H9 (cell line): ENCODE data around the gene ACTN2. TPM values are rescaled to one million over a fixed set of nuclear protein-coding genes. Genes with fewer than 3 reads are reported as not detected.

Experiments used
- DNase-seq: peaks from one replicate; pipeline ENCODE4 v3.0.0-alpha.2; 2017
- H2AFZ ChIP-seq: one replicate; pipeline ENCODE4 v1.6.1; 2013; ENCODE audit warnings: mild to moderate bottlenecking, low read length, control low read depth, moderate library complexity
- H2AK5ac ChIP-seq: 2 replicates; pipeline ENCODE4 v1.6.1; 2013; ENCODE audit warnings: low read length, control low read depth, mixed read lengths; ENCODE audit not compliant: insufficient read length
- H2BK120ac ChIP-seq: one replicate; pipeline ENCODE4 v1.6.1; 2013; ENCODE audit warnings: low read depth, mild to moderate bottlenecking, low read length, control low read depth, inconsistent platforms; ENCODE audit not compliant: poor library complexity, severe bottlenecking
- H2BK12ac ChIP-seq: 2 replicates; pipeline ENCODE4 v1.6.1; 2013; ENCODE audit warnings: low read length, control low read depth, mixed read lengths, low read depth; ENCODE audit not compliant: insufficient read length
- H2BK15ac ChIP-seq: 2 replicates; pipeline ENCODE4 v1.6.1; 2013; ENCODE audit warnings: low read depth, low read length, control low read depth
- H2BK20ac ChIP-seq: one replicate; pipeline ENCODE4 v1.6.1; 2013; ENCODE audit warnings: low read depth, mild to moderate bottlenecking, low read length, control low read depth, inconsistent platforms; ENCODE audit not compliant: poor library complexity, severe bottlenecking
- H2BK5ac ChIP-seq: 2 replicates; pipeline ENCODE4 v1.6.1; 2013; ENCODE audit warnings: low read length, control low read depth, mixed read lengths; ENCODE audit not compliant: insufficient read length
- H3K14ac ChIP-seq: 2 replicates; pipeline ENCODE4 v1.6.1; 2013; ENCODE audit warnings: low read length, control low read depth; ENCODE audit not compliant: insufficient read depth
- H3K18ac ChIP-seq: 2 replicates; pipeline ENCODE4 v1.6.1; 2013; ENCODE audit warnings: low read depth, mild to moderate bottlenecking, mixed read lengths, low read length, control low read depth; ENCODE audit not compliant: insufficient read length
- H3K23ac ChIP-seq: 2 replicates; pipeline ENCODE4 v1.6.1; 2013; ENCODE audit warnings: low read length, control low read depth, mixed read lengths, low read depth; ENCODE audit not compliant: insufficient read length
- H3K23me2 ChIP-seq: 2 replicates; pipeline ENCODE4 v1.6.1; 2013; ENCODE audit warnings: low read depth, mild to moderate bottlenecking, mixed read lengths, low read length, control low read depth; ENCODE audit not compliant: insufficient read length, poor library complexity, severe bottlenecking
- H3K27ac ChIP-seq: 2 replicates; pipeline ENCODE4 v1.5.1; 2013; ENCODE audit warnings: low read length, control low read depth, mixed read lengths, low read depth; ENCODE audit not compliant: insufficient read length
- H3K27me3 ChIP-seq: 2 replicates; pipeline ENCODE4 v1.6.1; 2013; ENCODE audit warnings: low read length, control low read depth, inconsistent platforms; ENCODE audit not compliant: insufficient read depth
- H3K4ac ChIP-seq: 2 replicates; pipeline ENCODE4 v1.6.1; 2013; ENCODE audit warnings: low read depth, mild to moderate bottlenecking, control low read depth, inconsistent platforms, low read length, moderate library complexity
- H3K4me1 ChIP-seq: 2 replicates; pipeline ENCODE4 v1.6.1; 2013; ENCODE audit warnings: low read length, control low read depth, inconsistent platforms; ENCODE audit not compliant: insufficient read depth
- H3K4me2 ChIP-seq: 2 replicates; pipeline ENCODE4 v1.6.1; 2013; ENCODE audit warnings: low read length, control low read depth, mixed read lengths; ENCODE audit not compliant: insufficient read length, insufficient read depth
- H3K56ac ChIP-seq: 2 replicates; pipeline ENCODE4 v1.6.1; 2013; ENCODE audit warnings: low read depth, mild to moderate bottlenecking, mixed read lengths, low read length, control low read depth; ENCODE audit not compliant: insufficient read length
- H3K79me1 ChIP-seq: 2 replicates; pipeline ENCODE4 v1.6.1; 2013; ENCODE audit warnings: low read depth, mild to moderate bottlenecking, moderate library complexity, low read length, control low read depth, inconsistent platforms; ENCODE audit not compliant: insufficient read depth, poor library complexity, severe bottlenecking
- H3K79me2 ChIP-seq: 2 replicates; pipeline ENCODE4 v1.6.1; 2013; ENCODE audit warnings: low read length, control low read depth, inconsistent platforms; ENCODE audit not compliant: insufficient read depth
- H3K9ac ChIP-seq: 2 replicates; pipeline ENCODE4 v1.6.1; 2013; ENCODE audit warnings: low read length, control low read depth, mixed read lengths; ENCODE audit not compliant: insufficient read length; ENCODE audit errors: extremely low read depth
- H3K9me3 ChIP-seq: one replicate; pipeline ENCODE4 v1.6.1; 2013; ENCODE audit warnings: low read depth, low read length, inconsistent platforms; ENCODE audit not compliant: control insufficient read depth
- H3T11ph ChIP-seq: one replicate; pipeline ENCODE4 v1.6.1; 2013; ENCODE audit warnings: mild to moderate bottlenecking, low read length, control low read depth, inconsistent platforms
- H4K20me1 ChIP-seq: one replicate; pipeline ENCODE4 v1.6.1; 2013; ENCODE audit not compliant: control insufficient read depth, insufficient read length, insufficient read depth
- H4K5ac ChIP-seq: 2 replicates; pipeline ENCODE4 v1.6.1; 2013; ENCODE audit warnings: low read depth, mild to moderate bottlenecking, mixed read lengths, low read length, control low read depth; ENCODE audit not compliant: insufficient read length
- H4K8ac ChIP-seq: replicated peaks from 2 replicates; pipeline ENCODE4 v1.6.1; 2013; ENCODE audit warnings: low read length, control low read depth, mixed read lengths, low read depth; ENCODE audit not compliant: insufficient read length
- H4K91ac ChIP-seq: 2 replicates; pipeline ENCODE4 v1.6.1; 2013; ENCODE audit warnings: low read depth, mild to moderate bottlenecking, moderate library complexity, mixed read lengths, low read length, control low read depth; ENCODE audit not compliant: insufficient read length
- H3K27ac Mint-ChIP-seq, 3 experiments: 2 replicates in 2 of 3; 3 replicates in 1 of 3; pipeline ENCODE4 v1.8.0; 2020 to 2021; ENCODE audit warnings: mixed read lengths in 3 of 3, mild to moderate bottlenecking in 1 of 3, moderate library complexity in 1 of 3
- H3K27me3 Mint-ChIP-seq: 2 replicates; pipeline ENCODE4 v1.8.0; 2021; ENCODE audit warnings: low read depth, mild to moderate bottlenecking, moderate library complexity, mixed read lengths
- H3K36me3 Mint-ChIP-seq, 3 experiments: 2 replicates in 2 of 3; 3 replicates in 1 of 3; pipeline ENCODE4 v1.8.0; 2020 to 2021; ENCODE audit warnings: low read depth in 3 of 3, mixed read lengths in 3 of 3; ENCODE audit not compliant: insufficient read depth in 1 of 3
- H3K4me1 Mint-ChIP-seq, 2 experiments: 2 replicates each; pipeline ENCODE4 v1.8.0; 2020; ENCODE audit warnings: mixed read lengths in 2 of 2
- H3K4me3 Mint-ChIP-seq, 2 experiments: 2 replicates in 1 of 2; 3 replicates in 1 of 2; pipeline ENCODE4 v1.8.0; 2020 to 2021; ENCODE audit warnings: mild to moderate bottlenecking in 2 of 2, mixed read lengths in 2 of 2, moderate library complexity in 1 of 2
- H3K9me3 Mint-ChIP-seq, 2 experiments: 2 replicates in 1 of 2; 3 replicates in 1 of 2; pipeline ENCODE4 v1.8.0; 2020; ENCODE audit warnings: mild to moderate bottlenecking in 2 of 2, mixed read lengths in 2 of 2, moderate library complexity in 1 of 2
- CTCF ChIP-seq: fragments of 200-600 bp; sonication (generic); conservative IDR thresholded peaks from 3 replicates; pipeline ENCODE4 v1.8.0; 2021; ENCODE audit warnings: antibody characterized with exemption, mild to moderate bottlenecking
- WGBS: extraction: QIAGEN DNeasy Blood & Tissue Kit; methylation state at CpG from one replicate; pipeline ENCODE4 v1.1.7; 2013; ENCODE audit warnings: missing lambda C conversion rate, low lambda C conversion rate, mixed read lengths; ENCODE audit not compliant: insufficient read length; ENCODE audit errors: extremely low coverage; 5-methylcytosine and 5-hydroxymethylcytosine counted together
- total RNA-seq: library from RNA; stranded (reverse); gene quantifications from 2 replicates; pipeline ENCODE4 v1.2.1, GENCODE V29; 2021

ACTN2 gene
- total RNA-seq, 1 experiment from 2014 or later, result 2.3 TPM

- Histone ChIP-seq H3K9ac (no peak overlapping the region), H2AK5ac (no peak overlapping the region), H4K20me1 (no peaks in the 10 kb centered on the region), H3K79me1 (no peaks in the 10 kb centered on the region), H3T11ph (no peak overlapping the region), H3K79me2 (no peaks in the 10 kb centered on the region), H2BK120ac (no peak overlapping the region), H2BK15ac (no peak overlapping the region), H3K23me2 (no peaks in the 10 kb centered on the region), H4K8ac (no peak overlapping the region), H2BK20ac (no peak overlapping the region), H4K5ac (no peak overlapping the region), H3K56ac (no peak overlapping the region), H3K27me3 (no peaks in the 10 kb centered on the region), H3K14ac (no peak overlapping the region), H3K9me3 (no peaks in the 10 kb centered on the region), H4K91ac (no peak overlapping the region), H3K27ac (no peak overlapping the region), H2BK12ac (no peak overlapping the region), H3K4me1 (no peaks in the 10 kb centered on the region), H2AFZ (no peak overlapping the region), H3K4ac (no peak overlapping the region), H2BK5ac (no peak overlapping the region), H3K18ac (no peak overlapping the region), H3K4me2 (no peak overlapping the region), H3K23ac (no peak overlapping the region)
- no CpG with 5 or more reads among the region's 10 CpGs for WGBS
- H3K4me1 Mint-ChIP-seq, result peaks cover 5 to 7% of the 10 kb centered on the region in 2 experiments; a peak in 3 of 4 replicates
- no peak overlapping the region for H3K4me3 Mint-ChIP-seq
- no peaks in the 10 kb centered on the region; a peak in 1 of 5 replicates for H3K9me3 Mint-ChIP-seq
- H3K36me3 Mint-ChIP-seq, result peaks cover 6 to 14% (median 8%) of the 10 kb centered on the region in 3 experiments; a peak in 6 of 7 replicates
- H3K27me3 Mint-ChIP-seq, result no peaks in the 10 kb centered on the region
- no peak overlapping the region; a peak in 1 of 7 replicates for H3K27ac Mint-ChIP-seq
- no peak for TF ChIP-seq CTCF
- no peak for DNase-seq
These were observed 56.3 kb downstream of the ACTN2 start for GRCh38 chr1:236742421-236743160.
